Transverse colon (tissue), 4 donors: Measurements from ENCODE around the gene OTULINL.

Experiments used
- POLR2A ChIP-seq: fragments of 450-650 bp; IDR thresholded peaks from one replicate; pipeline ENCODE4 v1.6.1; 2016; ENCODE audit warnings: antibody characterized with exemption, mild to moderate bottlenecking, moderate library complexity
- POLR2AphosphoS5 ChIP-seq, 3 donors: sonication (generic); formaldehyde crosslinking; IDR thresholded peaks; one replicate each; pipeline ENCODE4 v1.6.1; 2016; ENCODE audit warnings: antibody characterized with exemption in 3 of 3
- TF ChIP-seq, protein P1 (sequence below), 5 experiments: fragments of 200-600 bp in 3 of 5; fragments of 450-650 bp in 2 of 5; sonication (generic) in 3 of 5; IDR thresholded peaks; 1 replicate in 2 of 5; 2 replicates in 3 of 5; pipeline ENCODE4 v1.5.1; 2016 to 2017; ENCODE audit warnings: antibody characterized with exemption in 5 of 5, inconsistent platforms in 3 of 5, mild to moderate bottlenecking in 2 of 5, moderate library complexity in 1 of 5

DNA sequence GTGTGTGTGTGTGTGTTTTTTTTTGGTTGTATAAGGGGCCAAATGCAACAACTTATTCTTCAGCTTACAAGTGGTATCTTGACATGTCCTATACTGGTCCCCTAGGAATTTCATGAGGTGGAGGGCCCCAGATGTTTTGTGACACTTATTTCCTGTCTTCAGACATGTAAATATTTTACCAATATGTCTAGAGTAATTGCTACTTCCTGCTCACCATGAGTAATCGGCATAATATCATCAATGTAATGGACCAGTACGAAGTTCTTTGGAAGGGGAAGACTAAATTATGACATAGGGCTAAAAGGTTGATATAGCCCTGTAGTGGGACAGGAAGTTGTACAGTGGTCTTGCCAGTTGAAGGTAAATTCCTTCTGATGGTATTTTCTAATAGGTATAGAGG is 79.2 kb downstream of the OTULINL start:
- TF ChIP-seq, protein P1, sequence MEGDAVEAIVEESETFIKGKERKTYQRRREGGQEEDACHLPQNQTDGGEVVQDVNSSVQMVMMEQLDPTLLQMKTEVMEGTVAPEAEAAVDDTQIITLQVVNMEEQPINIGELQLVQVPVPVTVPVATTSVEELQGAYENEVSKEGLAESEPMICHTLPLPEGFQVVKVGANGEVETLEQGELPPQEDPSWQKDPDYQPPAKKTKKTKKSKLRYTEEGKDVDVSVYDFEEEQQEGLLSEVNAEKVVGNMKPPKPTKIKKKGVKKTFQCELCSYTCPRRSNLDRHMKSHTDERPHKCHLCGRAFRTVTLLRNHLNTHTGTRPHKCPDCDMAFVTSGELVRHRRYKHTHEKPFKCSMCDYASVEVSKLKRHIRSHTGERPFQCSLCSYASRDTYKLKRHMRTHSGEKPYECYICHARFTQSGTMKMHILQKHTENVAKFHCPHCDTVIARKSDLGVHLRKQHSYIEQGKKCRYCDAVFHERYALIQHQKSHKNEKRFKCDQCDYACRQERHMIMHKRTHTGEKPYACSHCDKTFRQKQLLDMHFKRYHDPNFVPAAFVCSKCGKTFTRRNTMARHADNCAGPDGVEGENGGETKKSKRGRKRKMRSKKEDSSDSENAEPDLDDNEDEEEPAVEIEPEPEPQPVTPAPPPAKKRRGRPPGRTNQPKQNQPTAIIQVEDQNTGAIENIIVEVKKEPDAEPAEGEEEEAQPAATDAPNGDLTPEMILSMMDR (IDR thresholded peaks at IDR 0.05) = no peak
- TF ChIP-seq POLR2AphosphoS5 (IDR thresholded peaks at IDR 0.05) (no peak), POLR2A (no peak)
